GM18873 (cell line): Measurements from ENCODE around the gene DST.
A peak's percentile ranks its signal among the peaks of the same experiment; 100 is the strongest.
"Not testable (repeated sequence)": the region's sequence is repeated elsewhere in the genome, so short reads cannot be mapped to it uniquely, and the experiment has no call there.

ENCODE experiments used
- ATAC-seq: cut with Tn5 transposase; IDR thresholded peaks from one replicate; pipeline ENCODE4 v1.9.1; 2021; ENCODE audit warnings: mild to moderate bottlenecking, moderate library complexity, moderate number of reproducible peaks; ENCODE audit not compliant: unreplicated experiment, low FRiP score

The DST gene

GRCh38 chr6:56574292-56574691, 68.4 kb downstream of the DST start:
- no peak for ATAC-seq

- ATAC-seq: no peak
Measured at GRCh38 chr6:56573624-56574023, 69.1 kb downstream of the DST start.

DNA sequence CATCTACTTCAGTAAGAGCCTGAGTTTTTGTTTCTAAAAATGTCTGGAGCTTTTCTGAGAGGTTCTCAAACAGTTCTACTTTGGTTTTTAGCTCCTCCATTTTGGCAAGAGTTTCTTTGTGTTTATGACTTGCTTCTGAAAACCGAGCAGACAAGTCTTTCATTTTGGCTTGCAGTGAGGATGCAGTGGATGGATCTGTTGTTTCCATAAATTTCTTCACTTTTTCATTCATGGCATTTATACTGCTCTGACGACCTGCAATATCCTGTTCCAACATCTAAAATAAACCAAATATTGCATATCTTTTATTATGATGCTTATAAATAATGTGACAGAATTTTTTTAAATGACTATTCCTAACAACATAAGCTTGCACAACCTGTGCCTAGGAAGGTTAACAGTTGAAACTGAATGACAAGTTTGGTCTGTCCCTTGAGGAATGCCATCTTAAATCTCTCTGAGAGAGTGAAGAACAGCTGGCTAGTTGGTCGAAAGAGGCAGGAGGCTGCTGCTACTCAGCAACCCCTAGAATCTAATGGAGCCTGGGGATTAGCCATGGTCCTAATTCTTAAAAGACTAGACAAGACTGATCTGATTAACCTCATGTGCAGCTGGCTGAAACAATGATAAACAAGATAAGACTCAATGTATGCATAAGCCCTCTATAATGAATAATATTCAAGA, 69.8 kb downstream of the DST start:
- ATAC-seq: no peak

DNA sequence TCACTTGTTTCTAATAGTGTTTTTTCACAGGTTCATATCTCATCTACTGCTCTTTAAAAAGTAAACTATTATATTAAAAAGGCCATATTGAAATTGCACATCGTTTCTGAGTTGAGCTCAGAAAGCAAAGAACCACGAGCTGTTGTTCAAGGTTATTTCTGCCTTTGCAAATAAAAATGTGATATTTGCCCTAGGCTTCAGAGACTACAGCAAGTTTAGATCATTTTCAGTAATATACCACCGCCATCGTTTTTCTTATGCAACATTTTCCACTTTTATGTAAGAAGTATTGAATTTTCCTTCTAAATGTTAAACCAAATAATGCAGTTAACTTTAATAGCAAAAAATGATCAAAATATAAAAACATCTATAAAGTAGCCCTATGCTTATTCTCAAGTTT, 71.1 kb downstream of the DST start:
- ATAC-seq: no peak

- peak; percentile 81 for ATAC-seq
Measured at GRCh38 chr6:56570413-56571359, 72.0 kb downstream of the DST start.

GRCh38 chr6:56567501-56567900, 75.2 kb downstream of the DST start:
- ATAC-seq: no peak

DNA sequence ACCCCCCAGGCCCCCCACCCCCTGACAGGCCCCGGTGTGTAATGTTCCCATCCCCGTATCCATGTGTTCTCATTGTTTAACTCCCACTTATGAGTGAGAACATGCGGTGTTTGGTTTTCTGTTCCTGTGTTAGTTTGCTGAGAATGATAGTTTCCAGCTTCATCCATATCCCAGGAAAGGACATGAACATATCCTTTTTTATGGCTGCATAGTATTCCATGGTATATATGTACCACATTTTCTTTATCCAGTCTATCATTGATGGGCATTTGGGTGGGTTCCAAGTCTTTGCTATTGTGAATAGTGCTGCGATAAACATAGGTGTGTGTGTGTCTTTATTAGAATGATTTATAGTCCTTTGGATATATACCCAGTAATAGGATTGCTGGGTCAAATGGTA, 80.0 kb downstream of the DST start:
- not testable (repeated sequence) for ATAC-seq

DNA sequence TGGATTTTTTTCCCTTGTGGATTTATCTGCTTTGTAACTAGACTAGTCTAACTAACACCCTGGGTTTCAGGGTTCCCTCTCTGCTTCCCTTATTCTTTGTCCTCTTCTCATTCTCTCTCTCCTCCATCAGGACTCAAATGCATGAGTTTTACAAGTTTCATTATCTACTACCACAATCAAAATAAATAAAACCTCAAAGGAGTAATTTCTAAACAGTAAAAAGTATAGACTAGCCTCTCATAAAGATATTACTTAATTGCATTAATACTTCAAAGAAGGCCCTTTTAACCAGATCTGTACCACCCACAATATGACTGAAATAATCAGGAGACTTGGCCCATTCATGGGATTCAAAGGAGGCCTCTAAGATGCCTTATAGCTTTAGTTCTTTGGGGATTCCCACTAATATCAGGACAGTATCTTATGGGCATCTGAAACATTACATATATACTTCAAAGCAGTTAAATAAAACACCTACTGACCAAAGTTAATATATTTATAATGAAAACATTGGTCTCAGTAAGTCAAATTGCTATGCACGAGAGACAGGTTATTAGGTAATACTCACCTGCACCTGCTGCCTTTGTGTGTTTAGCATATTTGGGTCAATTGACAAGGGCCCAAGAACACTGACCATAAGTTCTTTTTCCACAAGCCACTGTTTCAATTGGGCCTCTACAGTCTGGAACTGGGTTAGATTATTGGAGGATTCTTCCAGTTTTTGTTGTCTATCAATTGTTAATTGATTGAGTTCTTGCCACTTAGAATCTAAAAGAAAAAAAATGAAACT, 85.7 kb downstream of the DST start:
- ATAC-seq: no peak

- ATAC-seq: no peak
Measured at GRCh38 chr6:56555438-56555872, 87.2 kb downstream of the DST start.

GRCh38 chr6:56552187-56553130, 90.2 kb downstream of the DST start:
- no peak for ATAC-seq

- no peak for ATAC-seq
Measured at GRCh38 chr6:56551409-56552120, 91.1 kb downstream of the DST start.

DNA sequence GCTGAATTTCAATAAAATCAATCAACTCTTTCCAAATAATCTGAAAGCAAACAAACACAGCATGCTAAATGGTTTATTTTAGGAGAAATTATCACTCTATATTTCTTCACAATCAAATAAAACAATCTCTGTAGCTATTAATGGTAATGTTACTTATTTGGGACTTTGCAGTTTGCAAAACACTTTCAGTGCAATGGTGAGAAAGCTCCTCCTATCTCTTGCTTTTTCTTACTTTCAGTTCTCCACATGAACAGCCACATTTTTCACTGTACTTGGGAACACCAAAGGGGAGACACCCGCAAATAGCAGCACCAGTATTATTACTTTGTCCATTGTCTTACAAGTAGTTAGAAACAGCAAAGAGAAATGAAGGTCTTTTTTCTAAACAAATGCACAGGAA, 92.4 kb downstream of the DST start:
- ATAC-seq: no peak

DNA sequence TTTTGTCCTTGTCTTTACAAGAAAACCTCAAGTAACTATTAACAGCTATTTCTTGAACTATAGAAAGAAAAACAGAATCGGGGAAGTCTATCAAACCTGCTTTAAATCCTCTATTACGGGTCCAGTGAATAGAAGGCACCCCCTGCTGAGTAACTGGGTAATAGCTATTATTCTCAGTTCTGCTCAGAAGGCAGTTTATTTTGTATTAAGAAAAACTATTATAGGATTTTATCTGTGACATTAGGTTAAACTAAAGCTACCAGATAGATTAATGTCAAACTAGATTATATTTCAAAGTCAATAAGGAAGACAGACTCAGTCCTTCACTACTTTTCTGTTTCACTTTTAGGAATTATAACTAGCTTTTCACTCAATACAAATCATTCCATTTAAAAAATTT, 93.7 kb downstream of the DST start:
- no peak for ATAC-seq

DNA sequence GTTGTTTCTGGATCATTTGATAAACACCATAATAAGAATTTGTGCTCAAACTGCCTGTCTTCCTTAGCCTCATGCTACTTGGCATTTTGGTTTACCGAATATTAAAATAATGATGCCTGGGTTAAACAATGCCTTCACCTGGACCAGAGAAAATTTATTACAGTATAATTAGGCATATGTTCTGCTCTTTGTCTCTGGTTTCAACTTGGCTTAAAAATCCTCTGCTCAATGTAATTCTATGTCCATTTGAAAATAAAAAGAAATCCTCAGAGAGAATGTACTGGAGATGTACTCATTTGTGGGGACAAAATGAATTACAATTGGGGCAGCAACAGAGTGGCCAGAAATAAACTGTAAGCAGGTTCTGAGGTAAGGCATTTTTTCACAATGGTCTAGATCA, 95.0 kb downstream of the DST start:
- ATAC-seq: no peak

GRCh38 chr6:56542364-56543331, 100.0 kb downstream of the DST start:
- ATAC-seq: peak; percentile 98

DNA sequence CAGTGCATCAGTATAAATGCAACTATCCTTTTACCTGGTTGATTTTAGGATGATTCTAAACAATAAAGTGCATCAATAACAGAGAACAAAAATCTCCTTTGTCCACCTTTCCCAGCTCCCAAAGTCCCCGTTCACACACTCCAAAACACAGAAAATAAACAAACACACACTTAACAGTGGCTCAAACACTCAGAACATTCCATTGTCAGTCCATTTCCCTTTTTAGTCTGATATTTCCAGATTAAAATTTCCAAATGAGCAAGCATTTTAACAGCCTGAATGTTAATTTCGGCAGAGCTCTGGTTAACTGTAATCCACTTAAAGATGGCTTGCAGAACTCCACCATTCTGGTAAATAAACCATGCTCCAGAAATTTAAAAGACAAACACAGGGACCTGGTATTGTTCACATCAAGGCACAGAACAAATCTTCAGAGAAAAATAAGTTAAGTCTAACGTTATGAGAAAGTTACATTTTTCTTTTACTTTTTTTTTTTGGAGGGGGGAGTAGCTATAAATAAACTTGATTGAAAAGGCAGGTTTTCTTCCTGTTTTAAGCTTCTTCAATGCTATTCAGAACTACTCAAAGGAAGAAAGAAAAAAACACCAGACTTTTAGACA, 100.8 kb downstream of the DST start:
- no peak for ATAC-seq

- ATAC-seq: no peak
Measured at GRCh38 chr6:56541030-56541600, 101.6 kb downstream of the DST start.
